Measurements from ENCODE around the gene OR2W3.

OR2W3 gene

GRCh38 chr1:247913786-247914185, 18.4 kb downstream of the OR2W3 start:
- H3K4me3 ChIP-seq (ENCODE audit: low read length), result no peak overlapping the region
- no peak for DNase-seq (ENCODE audit: low read depth, low spot score)

GRCh38 chr1:247914941-247915662, 19.7 kb downstream of the OR2W3 start:
- DNase-seq (ENCODE audit: low read depth, low spot score), result no peak
- H3K4me3 ChIP-seq (ENCODE audit: low read length), result no peak overlapping the region

GRCh38 chr1:247919952-247920351, 24.6 kb downstream of the OR2W3 start, which contains the start of gene OR2T8:
TSS of gene OR2T8 (plus strand) at chr1:247920252. CDS start at chr1:247921018, 766 bp downstream.
- DNase-seq (ENCODE audit: low read depth, low spot score), result no peak
- H3K4me3 ChIP-seq (ENCODE audit: low read length), result no peak within 1 kb of the TSS

- H3K4me3 ChIP-seq (ENCODE audit: low read length), result no peak overlapping the region
- DNase-seq (ENCODE audit: low read depth, low spot score), result no peak
Observed at GRCh38 chr1:247923941-247924340, 28.6 kb downstream of the OR2W3 start.

GRCh38 chr1:247924868-247925267, 29.5 kb downstream of the OR2W3 start, which contains the start of gene OR2AJ1:
TSS of gene OR2AJ1 (plus strand) at chr1:247924889. CDS start at chr1:247933769, 8,880 bp downstream.
- H3K4me3 ChIP-seq (ENCODE audit: low read length), result no peak within 1 kb of the TSS
- no peak for DNase-seq (ENCODE audit: low read depth, low spot score)

- DNase-seq (ENCODE audit: low read depth, low spot score), result no peak
- H3K4me3 ChIP-seq (ENCODE audit: low read length), result no peak overlapping the region
Observed at GRCh38 chr1:247933989-247934388, 38.6 kb downstream of the OR2W3 start.

- no peak overlapping the region for H3K4me3 ChIP-seq (ENCODE audit: low read length)
- DNase-seq (ENCODE audit: low read depth, low spot score), result no peak
Observed at GRCh38 chr1:247935781-247936180, 40.4 kb downstream of the OR2W3 start.

GRCh38 chr1:247936415-247936814, 41.0 kb downstream of the OR2W3 start:
- DNase-seq (ENCODE audit: low read depth, low spot score), result no peak
- no peak overlapping the region for H3K4me3 ChIP-seq (ENCODE audit: low read length)

GRCh38 chr1:247936965-247937734, 41.8 kb downstream of the OR2W3 start:
- DNase-seq (ENCODE audit: low read depth, low spot score), result peak; percentile 82
- H3K4me3 ChIP-seq (ENCODE audit: low read length), result peak overlapping the region; percentile 61

- H3K4me3 ChIP-seq (ENCODE audit: low read length), result no peak overlapping the region
- DNase-seq (ENCODE audit: low read depth, low spot score), result no peak
Observed at GRCh38 chr1:247942624-247943023, 47.2 kb downstream of the OR2W3 start.
